Measurements from ENCODE around the gene CA11. TPM values are rescaled to one million over a fixed set of nuclear protein-coding genes. Genes with fewer than 3 reads are reported as not detected.

Gene CA11
- total and polyA plus RNA-seq, 9 of the 15 experiments (the other 6 are each of a cell fraction or from before 2014, with no cell fraction given), result 2.9 to 19.9 (median 8.3) TPM

DNA sequence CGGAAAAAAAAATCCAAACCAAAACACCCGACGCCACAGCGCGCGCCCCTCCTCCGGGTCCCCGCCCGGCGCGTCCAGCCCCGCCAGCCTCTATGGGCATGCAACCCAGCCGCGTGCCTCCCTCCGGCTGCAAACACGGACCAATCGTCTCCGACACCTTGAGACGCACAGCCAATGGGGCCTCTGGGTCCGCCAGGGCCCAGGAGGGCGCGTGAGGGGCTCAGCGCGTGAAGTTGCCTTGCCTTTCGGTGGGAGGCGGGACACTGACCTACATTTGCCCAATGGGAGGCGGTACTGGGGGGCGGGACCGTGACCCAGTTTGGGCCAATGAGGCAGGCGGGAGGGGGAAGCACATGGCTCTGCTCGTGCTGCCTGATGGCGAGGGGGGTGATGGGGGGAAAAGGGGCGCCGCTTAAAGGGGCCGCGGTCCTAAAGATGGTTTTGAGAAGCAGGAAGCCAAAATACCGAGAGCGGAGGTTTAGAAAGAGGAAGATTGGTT, 8.5 kb downstream of the CA11 start (continued):
- TF ChIP-seq, protein P1, sequence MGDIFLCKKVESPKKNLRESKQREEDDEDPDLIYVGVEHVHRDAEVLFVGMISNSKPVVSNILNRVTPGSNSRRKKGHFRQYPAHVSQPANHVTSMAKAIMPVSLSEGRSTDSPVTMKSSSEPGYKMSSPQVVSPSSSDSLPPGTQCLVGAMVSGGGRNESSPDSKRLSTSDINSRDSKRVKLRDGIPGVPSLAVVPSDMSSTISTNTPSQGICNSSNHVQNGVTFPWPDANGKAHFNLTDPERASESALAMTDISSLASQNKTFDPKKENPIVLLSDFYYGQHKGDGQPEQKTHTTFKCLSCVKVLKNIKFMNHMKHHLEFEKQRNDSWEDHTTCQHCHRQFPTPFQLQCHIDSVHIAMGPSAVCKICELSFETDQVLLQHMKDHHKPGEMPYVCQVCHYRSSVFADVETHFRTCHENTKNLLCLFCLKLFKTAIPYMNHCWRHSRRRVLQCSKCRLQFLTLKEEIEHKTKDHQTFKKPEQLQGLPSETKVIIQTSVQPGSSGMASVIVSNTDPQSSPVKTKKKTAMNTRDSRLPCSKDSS (IDR thresholded peaks at IDR 0.05; ENCODE audit: low read depth, partially characterized antibody), result no peak
- no peak for TF ChIP-seq KDM5B (IDR thresholded peaks at IDR 0.05; ENCODE audit: insufficient replicate concordance, low read depth, low read length)
- no peak for TF ChIP-seq ZNF134 (CRISPR knock-in tag; conservative IDR thresholded peaks at IDR 0.05)
- no peak for TF ChIP-seq ZNF584 (CRISPR knock-in tag; IDR thresholded peaks at IDR 0.05; ENCODE audit: low read depth)
- TF ChIP-seq MCM3 (IDR thresholded peaks at IDR 0.05), result no peak
- TF ChIP-seq CBX5 (IDR thresholded peaks at IDR 0.05; ENCODE audit: borderline replicate concordance, low read depth), result no peak
- no peak for TF ChIP-seq OTX1 (CRISPR knock-in tag; IDR thresholded peaks at IDR 0.05)
- no peak for TF ChIP-seq U2AF2 (optimal IDR thresholded peaks at IDR 0.05; ENCODE audit: low read depth, low read length)
- TF ChIP-seq FOXK2 (conservative IDR thresholded peaks at IDR 0.05 in 1 of 2, IDR thresholded peaks at IDR 0.05 in 1 of 2; ENCODE audit: low read depth in 2 of 2), result peak; percentile 71 to 81
- TF ChIP-seq, protein P2, sequence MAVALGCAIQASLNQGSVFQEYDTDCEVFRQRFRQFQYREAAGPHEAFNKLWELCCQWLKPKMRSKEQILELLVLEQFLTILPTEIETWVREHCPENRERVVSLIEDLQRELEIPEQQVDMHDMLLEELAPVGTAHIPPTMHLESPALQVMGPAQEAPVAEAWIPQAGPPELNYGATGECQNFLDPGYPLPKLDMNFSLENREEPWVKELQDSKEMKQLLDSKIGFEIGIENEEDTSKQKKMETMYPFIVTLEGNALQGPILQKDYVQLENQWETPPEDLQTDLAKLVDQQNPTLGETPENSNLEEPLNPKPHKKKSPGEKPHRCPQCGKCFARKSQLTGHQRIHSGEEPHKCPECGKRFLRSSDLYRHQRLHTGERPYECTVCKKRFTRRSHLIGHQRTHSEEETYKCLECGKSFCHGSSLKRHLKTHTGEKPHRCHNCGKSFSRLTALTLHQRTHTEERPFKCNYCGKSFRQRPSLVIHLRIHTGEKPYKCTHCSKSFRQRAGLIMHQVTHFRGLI (CRISPR knock-in tag; IDR thresholded peaks at IDR 0.05), result no peak
- TF ChIP-seq GATAD2B (IDR thresholded peaks at IDR 0.05; ENCODE audit: borderline replicate concordance), result no peak
- no peak for TF ChIP-seq GATA2 (CRISPR knock-in tag; IDR thresholded peaks at IDR 0.05)
- TF ChIP-seq SMARCA5 (IDR thresholded peaks at IDR 0.05), result no peak
- TF ChIP-seq TBL1XR1 (IDR thresholded peaks at IDR 0.05; ENCODE audit: low read length in 2 of 2), result peak in 1 of 2 experiments; percentile 43; a peak in 2 of 4 replicates
- no peak for TF ChIP-seq EZH2 (IDR thresholded peaks at IDR 0.05; ENCODE audit: borderline replicate concordance, low read depth, low read length)
- no peak for TF ChIP-seq EWSR1 (IDR thresholded peaks at IDR 0.05; ENCODE audit: borderline replicate concordance, low read depth, partially characterized antibody)
- TF ChIP-seq RBM22 (IDR thresholded peaks at IDR 0.05; ENCODE audit: low read depth, low read length, poor library complexity, severe bottlenecking), result no peak
- no peak for TF ChIP-seq BRD4 (IDR thresholded peaks at IDR 0.05)
- no peak for TF ChIP-seq ZNF408 (CRISPR knock-in tag; IDR thresholded peaks at IDR 0.05; ENCODE audit: low read depth)
- no peak for TF ChIP-seq MIER1 (IDR thresholded peaks at IDR 0.05; ENCODE audit: low read depth)
- TF ChIP-seq MCM2 (IDR thresholded peaks at IDR 0.05; ENCODE audit: low read depth), result no peak
- peak; percentile 82; the same call in 1 of the 2 replicates for TF ChIP-seq HNRNPL (IDR thresholded peaks at IDR 0.05; ENCODE audit: low read depth, low read length)
- TF ChIP-seq SAP30 (IDR thresholded peaks at IDR 0.05; ENCODE audit: borderline replicate concordance, insufficient read depth, low read depth, low read length, poor library complexity, severe bottlenecking), result no peak
- TF ChIP-seq ERF (CRISPR knock-in tag; IDR thresholded peaks at IDR 0.05), result no peak
- TF ChIP-seq, protein P3, sequence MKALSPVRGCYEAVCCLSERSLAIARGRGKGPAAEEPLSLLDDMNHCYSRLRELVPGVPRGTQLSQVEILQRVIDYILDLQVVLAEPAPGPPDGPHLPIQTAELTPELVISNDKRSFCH (CRISPR knock-in tag; IDR thresholded peaks at IDR 0.05), result no peak
- TF ChIP-seq, protein P3 (tag; IDR thresholded peaks at IDR 0.05), result no peak
- TF ChIP-seq ZNF778 (CRISPR knock-in tag; IDR thresholded peaks at IDR 0.05), result no peak
- TF ChIP-seq GTF2E2 (tag; IDR thresholded peaks at IDR 0.05), result no peak

Data from K562 (cell line).